Inflammatory macrophage (primary cell): Measurements from ENCODE around the gene COMMD1.
A peak's percentile ranks its signal among the peaks of the same experiment; 100 is the strongest.
"Not testable (repeated sequence)": the region's sequence is repeated elsewhere in the genome, so short reads cannot be mapped to it uniquely, and the experiment has no call there.

Experiments used
- DNase-seq, 2 donors: peaks; one replicate each; pipeline ENCODE4 v3.0.0-alpha.2; 2020 to 2022

COMMD1 gene

GRCh38 chr2:62143696-62144095 lies 238.2 kb downstream of the COMMD1 start:
- DNase-seq: no peak

- no peak for DNase-seq
Observed at GRCh38 chr2:62144689-62145477, 239.4 kb downstream of the COMMD1 start.

GRCh38 chr2:62145478-62146100 lies 240.1 kb downstream of the COMMD1 start:
- peak; percentile 22 to 37 for DNase-seq

GRCh38 chr2:62146790-62147189 lies 241.3 kb downstream of the COMMD1 start:
- not testable (repeated sequence) for DNase-seq

GRCh38 chr2:62147610-62148301 lies 242.3 kb downstream of the COMMD1 start:
- peak; percentile 19 to 38 for DNase-seq

- no peak for DNase-seq
Observed at GRCh38 chr2:62149708-62150107, 244.2 kb downstream of the COMMD1 start.

- DNase-seq: no peak
Observed at GRCh38 chr2:62150597-62151305, 245.3 kb downstream of the COMMD1 start.

- DNase-seq: no peak
Observed at GRCh38 chr2:62151306-62151638, 245.8 kb downstream of the COMMD1 start.

- no peak for DNase-seq
Observed at GRCh38 chr2:62152000-62152399, 246.5 kb downstream of the COMMD1 start.

- no peak for DNase-seq
Observed at GRCh38 chr2:62156861-62157496, 251.5 kb downstream of the COMMD1 start.

GRCh38 chr2:62158444-62159121 lies 253.1 kb downstream of the COMMD1 start:
- DNase-seq: no peak

GRCh38 chr2:62160691-62161090 lies 255.2 kb downstream of the COMMD1 start:
- not testable (repeated sequence) for DNase-seq

GRCh38 chr2:62163106-62163831 lies 257.8 kb downstream of the COMMD1 start:
- DNase-seq: no peak

- DNase-seq: no peak
Observed at GRCh38 chr2:62163834-62164233, 258.4 kb downstream of the COMMD1 start.

- DNase-seq: no peak
Observed at GRCh38 chr2:62175728-62176127, 270.3 kb downstream of the COMMD1 start.

- no peak for DNase-seq
Observed at GRCh38 chr2:62176801-62177200, 271.3 kb downstream of the COMMD1 start.

- DNase-seq: no peak
Observed at GRCh38 chr2:62177392-62178049, 272.0 kb downstream of the COMMD1 start.

GRCh38 chr2:62178741-62179271 lies 273.3 kb downstream of the COMMD1 start:
- no peak for DNase-seq

GRCh38 chr2:62180975-62181374 lies 275.5 kb downstream of the COMMD1 start:
- no peak for DNase-seq

GRCh38 chr2:62181843-62182242 lies 276.4 kb downstream of the COMMD1 start:
- DNase-seq: no peak
